SK-N-SH (cell line): Measurements from ENCODE around the gene ILDR1. TPM values are rescaled to one million over a fixed set of nuclear protein-coding genes. Genes with fewer than 3 reads are reported as not detected.

ENCODE experiments used
- CTCF ChIA-PET: fragments of 300-600, 350-600 bp; formaldehyde crosslinking; extraction: SDS; loops from one replicate; lab custom pipeline; 2021; lab: Yijun Ruan, JAX
- POLR2A ChIA-PET: fragments of 350-600 bp; sonication (Branson Sonifier 250); formaldehyde crosslinking; extraction: SDS; loops from one replicate; lab custom pipeline; 2020; ENCODE audit warnings: antibody characterized with exemption, inconsistent platforms; lab: Yijun Ruan, JAX
- DNase-seq: peaks from one replicate; pipeline ENCODE4 v3.0.0; 2012
- H2AFZ ChIP-seq: fragments of 200-600 bp; sonication (generic); 2 replicates; pipeline ENCODE4 v1.8.1; 2016; ENCODE audit warnings: antibody characterized with exemption, mild to moderate bottlenecking, low read depth
- H3F3A ChIP-seq: fragments of 200-600 bp; sonication (generic); replicated peaks from 2 replicates; pipeline ENCODE3; 2016; ENCODE audit warnings: antibody characterized with exemption, mild to moderate bottlenecking; ENCODE audit not compliant: insufficient read depth
- H3K27ac ChIP-seq, 2 experiments: fragments of 200-500 bp in 1 of 2; fragments of 200-600 bp in 1 of 2; sonication (Bioruptor generic) in 1 of 2; sonication (generic), shearing (Covaris generic) in 1 of 2; 2 replicates each; pipeline versions ENCODE4 v1.5.1 to v1.6.1; 2014 to 2016; ENCODE audit warnings: low read depth in 2 of 2, inconsistent platforms in 1 of 2, low read length in 1 of 2, mild to moderate bottlenecking in 1 of 2, mixed read lengths in 1 of 2
- H3K27me3 ChIP-seq: fragments of 200-600 bp; sonication (generic), shearing (Covaris generic); 2 replicates; pipeline ENCODE4 v1.6.1; 2016; ENCODE audit warnings: mixed run types; ENCODE audit not compliant: insufficient read depth
- H3K36me3 ChIP-seq, 2 experiments: fragments of 200-500 bp in 1 of 2; fragments of 200-600 bp in 1 of 2; sonication (Bioruptor generic) in 1 of 2; sonication (generic) in 1 of 2; replicated peaks in 1 of 2; 2 replicates each; pipeline versions ENCODE3 to v1.5.1; 2014 to 2016; ENCODE audit warnings: low read length in 1 of 2, mild to moderate bottlenecking in 1 of 2; ENCODE audit not compliant: insufficient read depth in 2 of 2, control insufficient read depth in 1 of 2
- H3K4me1 ChIP-seq, 2 experiments: fragments of 200-500 bp in 1 of 2; fragments of 200-600 bp in 1 of 2; sonication (Bioruptor generic) in 1 of 2; sonication (generic), shearing (Covaris generic) in 1 of 2; 2 replicates each; pipeline versions ENCODE4 v1.5.1 to v1.6.1; 2014 to 2016; ENCODE audit warnings: low read depth in 1 of 2, low read length in 1 of 2, mixed run types in 1 of 2; ENCODE audit not compliant: insufficient read depth in 2 of 2, control insufficient read depth in 1 of 2
- H3K4me2 ChIP-seq: fragments of 200-600 bp; sonication (generic), shearing (Covaris generic); 2 replicates; pipeline ENCODE4 v1.6.1; 2017; ENCODE audit warnings: mixed run types
- H3K4me3 ChIP-seq, 2 experiments: fragments of 200-500 bp in 1 of 2; fragments of 200-600 bp in 1 of 2; sonication (Bioruptor generic) in 1 of 2; sonication (generic), shearing (Covaris generic) in 1 of 2; 2 replicates each; pipeline versions ENCODE4 v1.5.1 to v1.8.1; 2014 to 2016; ENCODE audit warnings: low read depth in 2 of 2, inconsistent platforms in 1 of 2, low read length in 1 of 2, mild to moderate bottlenecking in 1 of 2, mixed read lengths in 1 of 2, moderate library complexity in 1 of 2
- H3K79me2 ChIP-seq: fragments of 200-600 bp; sonication (generic); 2 replicates; pipeline ENCODE4 v1.8.1; 2017; ENCODE audit warnings: mild to moderate bottlenecking; ENCODE audit not compliant: insufficient read depth
- H3K9ac ChIP-seq: fragments of 200-600 bp; sonication (generic); 2 replicates; pipeline ENCODE4 v1.6.1; 2017; ENCODE audit warnings: mixed run types
- H3K9me2 ChIP-seq: fragments of 200-600 bp; sonication (generic); 2 replicates; pipeline ENCODE4 v1.6.1; 2017; ENCODE audit warnings: mixed run types
- H3K9me3 ChIP-seq: fragments of 200-600 bp; sonication (generic); 2 replicates; pipeline ENCODE4 v1.6.1; 2017; ENCODE audit warnings: mixed run types, mild to moderate bottlenecking, moderate library complexity
- H4K20me1 ChIP-seq: fragments of 200-600 bp; sonication (generic); 2 replicates; pipeline ENCODE4 v1.6.1; 2017; ENCODE audit warnings: mild to moderate bottlenecking, mixed run types; ENCODE audit not compliant: insufficient read depth
- ELF1 ChIP-seq: IDR thresholded peaks from 2 replicates; pipeline ENCODE4 v1.4.0; 2012
- EP300 ChIP-seq, 2 experiments: IDR thresholded peaks; 2 replicates each; pipeline versions ENCODE4 v1.4.0 to v1.6.1; 2012; ENCODE audit warnings: borderline replicate concordance in 1 of 2, low read depth in 1 of 2, low read length in 1 of 2
- FOXM1 ChIP-seq: IDR thresholded peaks from 2 replicates; pipeline ENCODE4 v1.4.0; 2012; ENCODE audit warnings: low read depth, mild to moderate bottlenecking
- GABPA ChIP-seq: IDR thresholded peaks from 2 replicates; pipeline ENCODE4 v1.4.0; 2012; ENCODE audit warnings: low read depth, mild to moderate bottlenecking
- JUND ChIP-seq: IDR thresholded peaks from 2 replicates; pipeline ENCODE4 v1.4.0; 2012
- MEF2A ChIP-seq: IDR thresholded peaks from 2 replicates; pipeline ENCODE4 v1.4.0; 2012; ENCODE audit warnings: low read depth, borderline replicate concordance
- MXI1 ChIP-seq: IDR thresholded peaks from 2 replicates; pipeline ENCODE4 v1.6.1; 2012; ENCODE audit warnings: mild to moderate bottlenecking, low read depth, low read length, improper control_type of control experiment
- NFIC ChIP-seq: IDR thresholded peaks from 2 replicates; pipeline ENCODE4 v1.4.0; 2012; ENCODE audit warnings: borderline replicate concordance
- NRF1 ChIP-seq: IDR thresholded peaks from 2 replicates; pipeline ENCODE4 v1.6.1; 2012; ENCODE audit warnings: low read depth, mild to moderate bottlenecking, low read length
- RAD21 ChIP-seq: IDR thresholded peaks from 2 replicates; pipeline ENCODE4 v1.6.1; 2012; ENCODE audit warnings: mild to moderate bottlenecking, low read length
- RCOR1 ChIP-seq: fragments of 150-350 bp; IDR thresholded peaks from 2 replicates; pipeline ENCODE4 v1.6.1; 2017; ENCODE audit warnings: antibody characterized with exemption, low read length
- RFX5 ChIP-seq: IDR thresholded peaks from 2 replicates; pipeline ENCODE4 v1.6.1; 2012; ENCODE audit warnings: mild to moderate bottlenecking, improper control_type of control experiment, low read length
- RXRA ChIP-seq: IDR thresholded peaks from 2 replicates; pipeline ENCODE4 v1.4.0; 2012; ENCODE audit warnings: low read depth, mild to moderate bottlenecking, borderline replicate concordance
- SIN3A ChIP-seq: IDR thresholded peaks from 2 replicates; pipeline ENCODE4 v1.6.1; 2012; ENCODE audit warnings: low read depth, mild to moderate bottlenecking, low read length, moderate library complexity, borderline replicate concordance
- SMC3 ChIP-seq: IDR thresholded peaks from 2 replicates; pipeline ENCODE4 v1.6.1; 2012; ENCODE audit warnings: low read depth, low read length, improper control_type of control experiment
- TAF1 ChIP-seq: IDR thresholded peaks from 2 replicates; pipeline ENCODE4 v1.6.1; 2012; ENCODE audit warnings: low read depth, mild to moderate bottlenecking, low read length, moderate library complexity, borderline replicate concordance
- TCF12 ChIP-seq: IDR thresholded peaks from 2 replicates; pipeline ENCODE4 v1.4.0; 2012
- TEAD4 ChIP-seq: IDR thresholded peaks from 2 replicates; pipeline ENCODE4 v1.4.0; 2012; ENCODE audit warnings: mild to moderate bottlenecking, borderline replicate concordance; ENCODE audit not compliant: insufficient read depth
- WGBS: methylation state at CpG from one replicate; pipeline ENCODE4 v1.1.6; 2017; ENCODE audit warnings: low lambda C conversion rate; 5-methylcytosine and 5-hydroxymethylcytosine counted together
- polyA plus RNA-seq, 3 experiments: library from polyadenylated mRNA; depleted of rRNA; stranded (reverse); fragments of >200 nt; gene quantifications; 2 replicates each; pipeline ENCODE4 v1.2.3, GENCODE V29; 2012
- TF ChIP-seq, protein P1 (sequence below): IDR thresholded peaks from 2 replicates; pipeline ENCODE4 v1.6.1; 2012; ENCODE audit warnings: mild to moderate bottlenecking, low read depth, low read length, moderate library complexity
- TF ChIP-seq, protein P2 (sequence below): IDR thresholded peaks from 2 replicates; pipeline ENCODE4 v1.4.0; 2012; ENCODE audit warnings: low read depth, borderline replicate concordance
- TF ChIP-seq, protein P3 (sequence below): IDR thresholded peaks from 2 replicates; pipeline ENCODE4 v1.4.0; 2012; ENCODE audit warnings: low read depth
- TF ChIP-seq, protein P4 (sequence below): IDR thresholded peaks from 2 replicates; pipeline ENCODE4 v1.4.0; 2012; ENCODE audit warnings: low read depth, borderline replicate concordance

The ILDR1 gene
- polyA plus RNA-seq, 1 of the 3 experiments (the other 2 are of a cell fraction), result 0.02 TPM

DNA sequence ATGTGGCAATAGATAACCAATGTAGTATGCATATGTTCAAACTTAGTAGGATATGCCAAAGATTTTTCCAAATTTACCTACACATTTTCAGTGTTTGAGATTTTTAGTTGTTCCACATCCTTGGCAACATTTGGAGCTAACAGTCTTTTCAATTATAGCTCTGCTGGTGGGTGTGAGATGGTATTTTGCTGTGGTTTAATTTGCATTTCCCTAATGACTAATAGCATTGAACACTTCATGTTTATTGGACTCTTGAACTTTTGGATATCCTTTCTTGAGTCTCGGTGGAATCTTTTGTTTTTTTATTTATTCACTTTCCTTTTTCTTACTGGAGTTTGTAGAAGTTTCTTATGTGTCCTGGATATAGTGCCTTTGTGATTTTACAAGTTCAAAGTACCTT, 11.0 kb upstream of the ILDR1 start:
- H3K79me2 ChIP-seq, result no peaks in the 10 kb centered on the region
- POLR2A ChIA-PET, result no interaction called here
- H3K36me3 ChIP-seq, result no peaks in the 10 kb centered on the region
- no peaks in the 10 kb centered on the region for H3K9me3 ChIP-seq
- H4K20me1 ChIP-seq, result no peaks in the 10 kb centered on the region
- H3K4me1 ChIP-seq, result no peaks in the 10 kb centered on the region
- CTCF ChIA-PET, result no interaction called here
- no peaks in the 10 kb centered on the region for H3K9me2 ChIP-seq
- no peak overlapping the region for H3K27ac ChIP-seq
- WGBS, result 0% methylated on average over 1 of the region's 1 CpG
- TF ChIP-seq TEAD4 (no peak), EP300 (IDR thresholded peaks at IDR 0.05; ENCODE audit: borderline replicate concordance in 1 of 2, low read depth in 1 of 2, low read length in 1 of 2) (no peak), RAD21 (no peak), FOXM1 (no peak), MEF2A (no peak), NFIC (no peak), RXRA (no peak), RCOR1 (no peak), SMC3 (no peak), SIN3A (no peak), NRF1 (no peak), ELF1 (no peak), TAF1 (no peak)
- TF ChIP-seq, protein P1, sequence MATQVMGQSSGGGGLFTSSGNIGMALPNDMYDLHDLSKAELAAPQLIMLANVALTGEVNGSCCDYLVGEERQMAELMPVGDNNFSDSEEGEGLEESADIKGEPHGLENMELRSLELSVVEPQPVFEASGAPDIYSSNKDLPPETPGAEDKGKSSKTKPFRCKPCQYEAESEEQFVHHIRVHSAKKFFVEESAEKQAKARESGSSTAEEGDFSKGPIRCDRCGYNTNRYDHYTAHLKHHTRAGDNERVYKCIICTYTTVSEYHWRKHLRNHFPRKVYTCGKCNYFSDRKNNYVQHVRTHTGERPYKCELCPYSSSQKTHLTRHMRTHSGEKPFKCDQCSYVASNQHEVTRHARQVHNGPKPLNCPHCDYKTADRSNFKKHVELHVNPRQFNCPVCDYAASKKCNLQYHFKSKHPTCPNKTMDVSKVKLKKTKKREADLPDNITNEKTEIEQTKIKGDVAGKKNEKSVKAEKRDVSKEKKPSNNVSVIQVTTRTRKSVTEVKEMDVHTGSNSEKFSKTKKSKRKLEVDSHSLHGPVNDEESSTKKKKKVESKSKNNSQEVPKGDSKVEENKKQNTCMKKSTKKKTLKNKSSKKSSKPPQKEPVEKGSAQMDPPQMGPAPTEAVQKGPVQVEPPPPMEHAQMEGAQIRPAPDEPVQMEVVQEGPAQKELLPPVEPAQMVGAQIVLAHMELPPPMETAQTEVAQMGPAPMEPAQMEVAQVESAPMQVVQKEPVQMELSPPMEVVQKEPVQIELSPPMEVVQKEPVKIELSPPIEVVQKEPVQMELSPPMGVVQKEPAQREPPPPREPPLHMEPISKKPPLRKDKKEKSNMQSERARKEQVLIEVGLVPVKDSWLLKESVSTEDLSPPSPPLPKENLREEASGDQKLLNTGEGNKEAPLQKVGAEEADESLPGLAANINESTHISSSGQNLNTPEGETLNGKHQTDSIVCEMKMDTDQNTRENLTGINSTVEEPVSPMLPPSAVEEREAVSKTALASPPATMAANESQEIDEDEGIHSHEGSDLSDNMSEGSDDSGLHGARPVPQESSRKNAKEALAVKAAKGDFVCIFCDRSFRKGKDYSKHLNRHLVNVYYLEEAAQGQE, result no peak
- TF ChIP-seq, protein P2, sequence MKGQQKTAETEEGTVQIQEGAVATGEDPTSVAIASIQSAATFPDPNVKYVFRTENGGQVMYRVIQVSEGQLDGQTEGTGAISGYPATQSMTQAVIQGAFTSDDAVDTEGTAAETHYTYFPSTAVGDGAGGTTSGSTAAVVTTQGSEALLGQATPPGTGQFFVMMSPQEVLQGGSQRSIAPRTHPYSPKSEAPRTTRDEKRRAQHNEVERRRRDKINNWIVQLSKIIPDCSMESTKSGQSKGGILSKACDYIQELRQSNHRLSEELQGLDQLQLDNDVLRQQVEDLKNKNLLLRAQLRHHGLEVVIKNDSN, result no peak
- H3K27me3 ChIP-seq, result no peaks in the 10 kb centered on the region
- H2AFZ ChIP-seq, result no peak overlapping the region
- H3F3A ChIP-seq, result no peaks in the 10 kb centered on the region
- H3K4me2 ChIP-seq, result no peak overlapping the region
- H3K9ac ChIP-seq, result no peak overlapping the region
- no peak for DNase-seq
- no peak overlapping the region for H3K4me3 ChIP-seq

DNA sequence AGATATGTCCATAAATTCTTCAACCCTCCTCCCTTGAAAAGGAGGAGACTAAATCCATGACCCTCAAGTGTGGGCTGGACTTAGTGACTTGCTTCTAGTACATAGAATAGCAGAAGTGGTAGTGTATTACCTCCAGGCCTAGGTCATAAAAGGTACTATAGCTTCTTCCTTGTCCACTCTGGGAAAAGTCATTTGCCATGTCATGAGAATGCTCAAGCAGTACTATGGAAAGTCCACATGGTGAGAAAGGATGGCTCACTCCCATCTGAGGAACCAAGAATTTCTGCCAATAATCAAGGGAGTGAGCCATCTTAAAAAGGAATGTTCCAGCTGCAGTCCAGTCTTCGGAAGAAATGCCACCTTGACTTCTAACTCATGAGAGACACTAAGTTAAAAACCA, 10.5 kb upstream of the ILDR1 start:
- no peak overlapping the region for H3K4me3 ChIP-seq
- no peak for TF ChIP-seq RFX5
- TF ChIP-seq JUND, result no peak
- TF ChIP-seq, protein P3, sequence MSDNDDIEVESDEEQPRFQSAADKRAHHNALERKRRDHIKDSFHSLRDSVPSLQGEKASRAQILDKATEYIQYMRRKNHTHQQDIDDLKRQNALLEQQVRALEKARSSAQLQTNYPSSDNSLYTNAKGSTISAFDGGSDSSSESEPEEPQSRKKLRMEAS, result no peak
- no peak for TF ChIP-seq MXI1
- TF ChIP-seq RXRA, result no peak
- no peak for TF ChIP-seq TCF12
- TF ChIP-seq GABPA, result no peak
- no peak for TF ChIP-seq TAF1
- TF ChIP-seq, protein P4, sequence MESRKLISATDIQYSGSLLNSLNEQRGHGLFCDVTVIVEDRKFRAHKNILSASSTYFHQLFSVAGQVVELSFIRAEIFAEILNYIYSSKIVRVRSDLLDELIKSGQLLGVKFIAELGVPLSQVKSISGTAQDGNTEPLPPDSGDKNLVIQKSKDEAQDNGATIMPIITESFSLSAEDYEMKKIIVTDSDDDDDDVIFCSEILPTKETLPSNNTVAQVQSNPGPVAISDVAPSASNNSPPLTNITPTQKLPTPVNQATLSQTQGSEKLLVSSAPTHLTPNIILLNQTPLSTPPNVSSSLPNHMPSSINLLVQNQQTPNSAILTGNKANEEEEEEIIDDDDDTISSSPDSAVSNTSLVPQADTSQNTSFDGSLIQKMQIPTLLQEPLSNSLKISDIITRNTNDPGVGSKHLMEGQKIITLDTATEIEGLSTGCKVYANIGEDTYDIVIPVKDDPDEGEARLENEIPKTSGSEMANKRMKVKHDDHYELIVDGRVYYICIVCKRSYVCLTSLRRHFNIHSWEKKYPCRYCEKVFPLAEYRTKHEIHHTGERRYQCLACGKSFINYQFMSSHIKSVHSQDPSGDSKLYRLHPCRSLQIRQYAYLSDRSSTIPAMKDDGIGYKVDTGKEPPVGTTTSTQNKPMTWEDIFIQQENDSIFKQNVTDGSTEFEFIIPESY, result no peak
- no peak for TF ChIP-seq SMC3
- POLR2A ChIA-PET, result no interaction called here
- H3K4me1 ChIP-seq, result no peaks in the 10 kb centered on the region
- H3K36me3 ChIP-seq, result no peaks in the 10 kb centered on the region
- CTCF ChIA-PET, result no interaction called here
- H3K27ac ChIP-seq, result no peak overlapping the region
- H3K79me2 ChIP-seq, result no peaks in the 10 kb centered on the region
- no peak overlapping the region for H2AFZ ChIP-seq
- no peaks in the 10 kb centered on the region for H4K20me1 ChIP-seq
- 0% methylated on average over 1 of the region's 1 CpG for WGBS
- H3K27me3 ChIP-seq, result 0 out of 2 replicates have a peak, but pooled peaks cover under 1% of the 10 kb centered on the region
- no peaks in the 10 kb centered on the region for H3F3A ChIP-seq
- H3K4me2 ChIP-seq, result no peak overlapping the region
- no peak overlapping the region for H3K9ac ChIP-seq
- H3K9me3 ChIP-seq, result no peaks in the 10 kb centered on the region
- H3K9me2 ChIP-seq, result no peaks in the 10 kb centered on the region
- no peak for DNase-seq
